ENCODE results near the gene DPM1. TPM values are rescaled to one million over a fixed set of nuclear protein-coding genes. Genes with fewer than 3 reads are reported as not detected.

DPM1 gene
- total and polyA plus RNA-seq, 7 experiments from 2014 or later, result 19.4 to 80.9 (median 43.2) TPM

DNA sequence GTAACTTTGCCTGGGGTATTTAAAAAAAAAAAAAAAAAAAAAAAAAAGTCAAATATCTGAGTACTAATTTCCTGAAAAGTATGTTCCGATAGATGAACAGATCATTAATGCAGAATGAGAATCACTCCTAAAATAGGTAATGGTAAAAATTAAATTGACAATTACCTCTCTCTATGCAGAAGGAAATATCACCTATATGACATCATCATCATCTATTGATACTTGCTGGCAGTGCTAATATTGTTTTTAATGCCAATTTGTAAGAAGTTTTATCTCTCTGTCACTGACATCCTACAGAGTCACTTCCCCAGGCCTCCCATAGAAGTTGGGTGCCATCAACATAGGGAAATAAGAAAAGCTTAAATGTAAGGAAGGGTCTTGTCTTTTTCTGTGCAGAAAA is 57.0 kb downstream of the DPM1 start:
- peak overlapping the region in 6 of 9 donors; percentile 12 to 53 (median 40) for H3K27ac Mint-ChIP-seq

DNA sequence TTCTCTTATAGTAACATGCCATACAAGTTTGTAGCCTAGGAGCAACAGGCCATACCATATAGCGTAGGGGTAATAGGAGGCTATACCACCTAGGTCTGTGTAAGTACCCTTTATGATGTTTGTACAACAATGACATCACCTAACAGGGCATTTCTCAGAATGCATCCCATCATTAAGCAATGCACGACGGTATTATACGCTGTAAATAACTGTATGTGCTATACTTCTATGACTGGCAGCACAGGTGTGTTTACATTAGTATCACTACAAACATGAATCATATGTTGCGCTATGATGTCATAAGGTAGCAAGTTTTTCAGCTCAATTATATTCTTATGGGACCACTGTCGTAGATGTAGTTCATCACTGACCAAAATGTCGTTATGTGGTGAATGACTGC is 58.1 kb downstream of the DPM1 start:
- no peaks in the 10 kb centered on the region for H3K9me3 Mint-ChIP-seq
- no peak overlapping the region for H3K4me3 Mint-ChIP-seq
- H3K4me3 ChIP-seq (ENCODE audit: low read length), result no peak overlapping the region
- peaks cover 10 to 39% (median 36%) of the 10 kb centered on the region in 7 donors for H3K4me1 Mint-ChIP-seq
- intact Hi-C loops (cut with micrococcal nuclease), result no loop called here
- H3K27ac Mint-ChIP-seq, result peak overlapping the region in 1 of 9 donors; percentile 9
- DNase-seq, result no peak
- peaks cover 0 to 25% (median 18%) of the 10 kb centered on the region in 5 donors for H3K36me3 Mint-ChIP-seq
- no peaks in the 10 kb centered on the region for H3K27me3 ChIP-seq (ENCODE audit: control insufficient read depth in 2 of 2, insufficient read depth in 2 of 2, low read length in 2 of 2)
- no peaks in the 10 kb centered on the region for H3K27me3 Mint-ChIP-seq
- H3K9me3 ChIP-seq (ENCODE audit: control insufficient read depth in 2 of 3, low read length in 3 of 3), result no peaks in the 10 kb centered on the region
- H3K4me1 ChIP-seq (ENCODE audit: control insufficient read depth in 2 of 2, insufficient read depth in 2 of 2, low read length in 2 of 2), result no peaks in the 10 kb centered on the region
- ATAC-seq, result no peak
- ChIA-PET POLR2A (no interaction called here), CTCF (no interaction called here)
- peaks cover 5 to 55% (median 6%) of the 10 kb centered on the region in 3 experiments for H3K36me3 ChIP-seq (ENCODE audit: control insufficient read depth in 2 of 3, insufficient read depth in 3 of 3, low read length in 3 of 3)
- no peak overlapping the region for H3K27ac ChIP-seq (ENCODE audit: low read depth, low read length)

More for the DNA sequence above, 57.0 kb downstream of the DPM1 start:
- H3K4me3 Mint-ChIP-seq, result no peak overlapping the region
- ATAC-seq, result no peak
- peaks cover 5 to 55% (median 6%) of the 10 kb centered on the region in 3 experiments for H3K36me3 ChIP-seq (ENCODE audit: control insufficient read depth in 2 of 3, insufficient read depth in 3 of 3, low read length in 3 of 3)
- H3K27ac ChIP-seq (ENCODE audit: low read depth, low read length), result no peak overlapping the region
- H3K4me3 ChIP-seq (ENCODE audit: low read length), result no peak overlapping the region
- CTCF ChIA-PET, result no interaction called here
- H3K36me3 Mint-ChIP-seq, result peaks cover 0 to 25% (median 18%) of the 10 kb centered on the region in 5 donors
- intact Hi-C loops (cut with micrococcal nuclease), result no loop called here
- no peak for DNase-seq
- H3K9me3 Mint-ChIP-seq, result no peaks in the 10 kb centered on the region
- peaks cover 0 to 4% of the 10 kb centered on the region in 2 donors for H3K4me1 ChIP-seq (ENCODE audit: control insufficient read depth in 2 of 2, insufficient read depth in 2 of 2, low read length in 2 of 2)
- H3K4me1 Mint-ChIP-seq, result peaks cover 16 to 50% (median 46%) of the 10 kb centered on the region in 7 donors
- H3K9me3 ChIP-seq (ENCODE audit: control insufficient read depth in 2 of 3, low read length in 3 of 3), result no peaks in the 10 kb centered on the region
- no peaks in the 10 kb centered on the region for H3K27me3 ChIP-seq (ENCODE audit: control insufficient read depth in 2 of 2, insufficient read depth in 2 of 2, low read length in 2 of 2)
- H3K27me3 Mint-ChIP-seq, result no peaks in the 10 kb centered on the region
- POLR2A ChIA-PET, result no interaction called here

DNA sequence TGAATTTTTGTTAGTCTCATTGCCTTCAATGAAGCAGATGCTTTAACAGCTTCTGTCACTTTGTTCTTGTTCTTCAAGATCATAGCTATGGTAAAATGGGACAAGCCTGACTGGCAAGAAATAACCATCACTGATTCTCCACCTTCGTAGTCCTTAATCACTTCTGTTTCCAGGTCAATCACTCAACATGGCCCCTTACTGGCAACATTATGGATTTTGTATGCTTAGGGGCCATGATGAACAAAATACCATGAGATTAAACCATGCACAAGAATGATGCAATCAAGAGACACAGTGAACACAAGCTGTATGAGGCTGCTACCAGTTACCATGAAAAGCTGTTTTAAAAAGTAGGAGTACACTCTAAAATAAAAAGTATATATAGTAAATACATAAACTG is 59.9 kb downstream of the DPM1 start:
- H3K36me3 ChIP-seq (ENCODE audit: control insufficient read depth in 2 of 3, insufficient read depth in 3 of 3, low read length in 3 of 3), result peaks cover 0 to 66% (median 9%) of the 10 kb centered on the region in 3 experiments

DNA sequence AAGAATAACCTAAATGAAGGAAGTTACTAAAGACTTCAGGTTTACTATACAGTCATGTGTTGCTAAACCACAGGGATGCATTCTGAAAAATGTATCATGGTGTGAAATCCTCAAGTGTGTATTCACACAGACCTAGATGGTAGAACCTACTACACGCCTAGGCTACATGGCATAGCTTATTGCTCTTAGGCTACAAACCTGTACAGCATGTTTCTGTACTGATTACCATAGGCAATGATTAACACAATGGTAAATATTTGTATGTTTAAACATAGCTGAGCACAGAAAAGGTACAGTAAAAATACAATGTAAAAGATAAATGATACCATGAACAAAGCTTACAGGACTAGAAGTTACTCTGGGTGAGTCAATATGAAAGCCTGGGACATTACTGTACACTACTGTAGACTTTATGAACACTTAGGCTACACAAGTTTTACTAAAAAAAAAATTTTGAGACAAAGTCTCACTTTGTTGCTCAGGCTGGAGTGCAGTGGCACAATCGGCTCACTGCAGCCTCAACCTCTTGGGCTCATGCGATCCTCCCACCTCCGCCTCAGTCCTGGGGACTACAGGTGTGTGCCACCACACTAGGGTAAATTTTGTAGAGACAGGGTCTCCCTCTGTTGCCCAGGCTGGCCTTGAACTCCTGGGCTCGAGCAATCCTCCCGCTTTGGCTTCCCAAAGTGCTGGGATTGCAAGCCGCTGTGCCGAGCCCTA is 63.1 kb downstream of the DPM1 start:
- Mint-ChIP-seq H3K4me1 (peaks cover 0 to 13% (median 4%) of the 10 kb centered on the region in 7 donors), H3K27ac (peak overlapping the region in 3 of 9 donors; percentile 6 to 30 (median 9)), H3K27me3 (no peaks in the 10 kb centered on the region), H3K9me3 (no peaks in the 10 kb centered on the region), H3K4me3 (no peak overlapping the region), H3K36me3 (peaks cover 21 to 56% (median 36%) of the 10 kb centered on the region in 5 donors)
- CTCF ChIA-PET, result no interaction called here
- Histone ChIP-seq H3K4me1 (ENCODE audit: control insufficient read depth in 2 of 2, insufficient read depth in 2 of 2, low read length in 2 of 2) (no peaks in the 10 kb centered on the region), H3K27me3 (ENCODE audit: control insufficient read depth in 2 of 2, insufficient read depth in 2 of 2, low read length in 2 of 2) (no peaks in the 10 kb centered on the region), H3K36me3 (ENCODE audit: control insufficient read depth in 2 of 3, insufficient read depth in 3 of 3, low read length in 3 of 3) (peaks cover 9 to 67% (median 10%) of the 10 kb centered on the region in 3 experiments), H3K27ac (ENCODE audit: low read depth, low read length) (no peak overlapping the region), H3K4me3 (ENCODE audit: low read length) (no peak overlapping the region), H3K9me3 (ENCODE audit: control insufficient read depth in 2 of 3, low read length in 3 of 3) (no peaks in the 10 kb centered on the region)
- ATAC-seq (no peak), DNase-seq (no peak)
- POLR2A ChIA-PET, result interaction anchor here (0.6 to 1.0 kb wide), 4 partner anchors 14 to 992 kb away, joined by 3 to 9 read pairs (median 3); no protein-coding TSS in a partner anchor
- intact Hi-C loops (cut with micrococcal nuclease), result no loop called here

More for the DNA sequence above, 59.9 kb downstream of the DPM1 start:
- POLR2A ChIA-PET, result interaction anchor here (0.6 to 1.6 kb wide), 2 partner anchors 9 to 42 kb away, joined by 3 to 7 read pairs; no protein-coding TSS in a partner anchor
- Histone ChIP-seq H3K4me1 (ENCODE audit: control insufficient read depth in 2 of 2, insufficient read depth in 2 of 2, low read length in 2 of 2) (no peaks in the 10 kb centered on the region), H3K27me3 (ENCODE audit: control insufficient read depth in 2 of 2, insufficient read depth in 2 of 2, low read length in 2 of 2) (no peaks in the 10 kb centered on the region), H3K9me3 (ENCODE audit: control insufficient read depth in 2 of 3, low read length in 3 of 3) (no peaks in the 10 kb centered on the region), H3K27ac (ENCODE audit: low read depth, low read length) (no peak overlapping the region), H3K4me3 (ENCODE audit: low read length) (no peak overlapping the region)
- CTCF ChIA-PET, result interaction anchor here (0.6 kb wide), 1 partner anchor 177 kb away, joined by 3 read pairs; no protein-coding TSS in a partner anchor
- Mint-ChIP-seq H3K4me1 (peaks cover 6 to 24% (median 18%) of the 10 kb centered on the region in 7 donors), H3K9me3 (no peaks in the 10 kb centered on the region), H3K27ac (peak overlapping the region in 1 of 9 donors; percentile 52), H3K27me3 (no peaks in the 10 kb centered on the region), H3K4me3 (no peak overlapping the region), H3K36me3 (peaks cover 4 to 34% (median 25%) of the 10 kb centered on the region in 5 donors)
- ATAC-seq, result no peak
- intact Hi-C loops (cut with micrococcal nuclease), result no loop called here
- no peak for DNase-seq

DNA sequence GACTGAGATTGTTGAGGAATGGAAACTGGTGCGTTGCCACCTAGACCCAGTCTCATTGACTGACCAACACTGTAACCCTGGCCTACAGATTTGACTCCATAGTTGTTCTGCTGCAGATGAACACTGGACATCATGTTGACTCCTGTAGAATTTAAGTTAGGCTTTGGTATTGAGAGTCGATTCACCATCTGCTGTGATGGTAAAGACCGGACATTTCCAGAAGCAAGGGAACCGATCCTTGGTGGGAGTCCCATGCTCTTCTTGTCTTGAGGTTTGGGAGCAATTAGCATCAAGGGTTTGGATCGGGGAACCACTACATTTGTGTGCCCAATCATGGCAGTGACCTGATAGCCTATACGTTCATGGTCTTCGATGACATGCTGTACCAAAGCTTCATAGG is 64.7 kb downstream of the DPM1 start:
- Histone ChIP-seq H3K27ac (ENCODE audit: low read depth, low read length) (no peak overlapping the region), H3K27me3 (ENCODE audit: control insufficient read depth in 2 of 2, insufficient read depth in 2 of 2, low read length in 2 of 2) (no peaks in the 10 kb centered on the region), H3K4me3 (ENCODE audit: low read length) (no peak overlapping the region), H3K36me3 (ENCODE audit: control insufficient read depth in 2 of 3, insufficient read depth in 3 of 3, low read length in 3 of 3) (peaks cover 5 to 64% (median 9%) of the 10 kb centered on the region in 3 experiments), H3K9me3 (ENCODE audit: control insufficient read depth in 2 of 3, low read length in 3 of 3) (no peaks in the 10 kb centered on the region), H3K4me1 (ENCODE audit: control insufficient read depth in 2 of 2, insufficient read depth in 2 of 2, low read length in 2 of 2) (no peaks in the 10 kb centered on the region)
- H3K4me3 Mint-ChIP-seq, result no peak overlapping the region
- intact Hi-C loops (cut with micrococcal nuclease), result no loop called here
- H3K4me1 Mint-ChIP-seq, result peaks cover 0 to 13% (median 4%) of the 10 kb centered on the region in 7 donors
- ATAC-seq (no peak), DNase-seq (no peak)
- ChIA-PET POLR2A (no interaction called here), CTCF (no interaction called here)
- no peaks in the 10 kb centered on the region for H3K27me3 Mint-ChIP-seq
- H3K27ac Mint-ChIP-seq, result peak overlapping the region in 2 of 9 donors; percentile 7 to 10
- peaks cover 21 to 63% (median 35%) of the 10 kb centered on the region in 5 donors for H3K36me3 Mint-ChIP-seq
- H3K9me3 Mint-ChIP-seq, result no peaks in the 10 kb centered on the region

DNA sequence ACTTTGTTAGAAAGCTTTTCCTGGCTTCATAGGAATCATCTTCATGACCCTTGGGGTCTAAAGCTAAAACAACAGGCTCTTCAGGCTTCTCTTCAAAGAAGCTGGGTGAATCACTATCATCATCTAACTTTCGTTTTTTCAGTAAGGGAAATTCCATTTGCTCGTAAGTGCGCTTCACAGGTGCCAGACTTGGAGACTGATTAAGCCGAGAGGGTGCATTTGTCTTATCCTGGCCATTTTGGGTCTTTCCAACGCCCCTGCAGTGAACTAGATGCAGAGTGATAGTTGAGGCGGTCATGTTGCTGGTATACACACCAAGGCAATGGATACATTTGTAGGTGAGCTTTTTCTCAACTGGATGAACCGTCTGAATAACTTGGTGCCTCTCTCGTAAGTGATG is 65.9 kb downstream of the DPM1 start:
- Mint-ChIP-seq H3K27me3 (no peaks in the 10 kb centered on the region), H3K4me1 (peaks cover 0 to 13% (median 4%) of the 10 kb centered on the region in 7 donors), H3K4me3 (no peak overlapping the region), H3K36me3 (peaks cover 21 to 60% (median 30%) of the 10 kb centered on the region in 5 donors), H3K27ac (peak overlapping the region in 3 of 9 donors; percentile 22 to 36 (median 28)), H3K9me3 (no peaks in the 10 kb centered on the region)
- Histone ChIP-seq H3K36me3 (ENCODE audit: control insufficient read depth in 2 of 3, insufficient read depth in 3 of 3, low read length in 3 of 3) (peaks cover 5 to 62% (median 9%) of the 10 kb centered on the region in 3 experiments), H3K4me3 (ENCODE audit: low read length) (no peak overlapping the region), H3K4me1 (ENCODE audit: control insufficient read depth in 2 of 2, insufficient read depth in 2 of 2, low read length in 2 of 2) (no peaks in the 10 kb centered on the region), H3K9me3 (ENCODE audit: control insufficient read depth in 2 of 3, low read length in 3 of 3) (no peaks in the 10 kb centered on the region), H3K27ac (ENCODE audit: low read depth, low read length) (no peak overlapping the region), H3K27me3 (ENCODE audit: control insufficient read depth in 2 of 2, insufficient read depth in 2 of 2, low read length in 2 of 2) (no peaks in the 10 kb centered on the region)
- ChIA-PET CTCF (no interaction called here), POLR2A (no interaction called here)
- no peak for DNase-seq
- ATAC-seq, result no peak
- intact Hi-C loops (cut with micrococcal nuclease), result no loop called here
